ENCODE measurements around the gene TROAP.

TROAP gene

DNA sequence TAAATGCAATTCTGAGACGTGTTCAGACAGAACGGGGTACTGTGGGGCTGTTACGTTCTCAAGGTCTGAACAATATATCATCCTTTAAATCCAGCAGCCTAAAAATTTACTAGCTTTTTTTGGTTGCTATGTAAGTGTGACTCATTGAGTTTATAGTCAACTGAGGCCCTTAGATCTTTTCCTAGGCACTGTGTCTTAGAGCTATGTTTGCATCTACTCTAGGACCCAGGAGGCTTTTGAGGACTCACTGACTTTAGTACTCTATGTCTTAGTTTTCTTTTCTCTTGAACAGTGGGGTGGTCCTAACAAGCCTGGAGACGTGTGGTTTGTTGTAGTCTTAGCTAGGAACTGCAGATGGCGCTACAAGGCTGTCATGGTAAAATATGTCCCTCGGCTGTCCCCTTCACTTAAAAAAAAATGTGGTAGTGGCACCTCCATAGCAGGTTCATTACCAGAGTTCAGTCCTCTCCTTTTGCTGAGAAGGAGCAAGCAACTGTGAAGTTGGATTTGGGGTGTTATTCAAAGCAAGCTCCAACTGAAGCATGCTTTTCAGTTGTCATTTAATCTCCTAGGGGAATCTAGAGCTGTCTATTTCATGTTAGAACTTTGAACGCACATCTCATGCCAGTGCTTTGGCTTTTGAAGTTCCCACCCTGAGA, 35.6 kb downstream of the TROAP start:
- H3K4me3 ChIP-seq (ENCODE audit: low read length) = no peak overlapping the region
- no peak overlapping the region for H3K27ac ChIP-seq (ENCODE audit: low read depth, low read length)
- no peaks in the 10 kb centered on the region for H3K36me3 ChIP-seq (ENCODE audit: control insufficient read depth, low read length)
- H3K4me2 ChIP-seq (ENCODE audit: low read length) = no peak overlapping the region
- no peaks in the 10 kb centered on the region for H3K4me1 ChIP-seq (ENCODE audit: control insufficient read depth, low read length)
- TF ChIP-seq CTCF (IDR thresholded peaks at IDR 0.05; ENCODE audit: low read depth, low read length, poor library complexity, severe bottlenecking) = peak; percentile 83
- no peak for TF ChIP-seq EZH2phosphoT487 (IDR thresholded peaks at IDR 0.05; ENCODE audit: borderline replicate concordance, low read length)
- no peaks in the 10 kb centered on the region for H3K9me2 ChIP-seq (replicated peaks; ENCODE audit: control insufficient read depth, low read length)
- H3K9me3 ChIP-seq (ENCODE audit: control insufficient read depth, insufficient read depth, low read length) = no peaks in the 10 kb centered on the region
- H3K79me2 ChIP-seq (ENCODE audit: control insufficient read depth, low read length) = no peaks in the 10 kb centered on the region
- no peaks in the 10 kb centered on the region for H3F3A ChIP-seq (ENCODE audit: control insufficient read depth, insufficient read depth)
- H3K27me3 ChIP-seq (ENCODE audit: control insufficient read depth, low read length) = peaks cover 14% of the 10 kb centered on the region
- no peaks in the 10 kb centered on the region for H4K20me1 ChIP-seq (ENCODE audit: control insufficient read depth, insufficient read depth, low read depth, low read length)

DNA sequence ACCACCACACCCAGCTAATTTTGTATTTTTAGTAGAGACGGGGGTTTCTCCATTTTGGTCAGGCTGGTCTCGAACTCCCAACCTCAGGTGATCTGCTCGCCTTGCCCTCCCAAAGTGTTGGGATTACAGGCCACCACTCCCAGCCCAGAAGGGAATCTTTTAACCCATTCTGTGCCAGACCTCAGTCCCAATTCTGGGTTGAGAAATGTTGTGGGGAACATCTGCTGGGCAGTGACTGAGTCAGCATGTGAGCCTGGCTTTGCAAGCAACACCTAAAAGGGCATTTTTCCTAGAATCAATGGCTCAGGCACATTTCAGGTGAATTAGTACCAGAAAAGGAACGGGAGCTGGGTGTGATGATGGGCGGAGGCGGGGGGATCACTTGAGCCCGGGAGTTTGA, 36.6 kb downstream of the TROAP start:
- no peak for TF ChIP-seq EZH2phosphoT487 (IDR thresholded peaks at IDR 0.05; ENCODE audit: borderline replicate concordance, low read length)
- no peak for TF ChIP-seq CTCF (IDR thresholded peaks at IDR 0.05; ENCODE audit: low read depth, low read length, poor library complexity, severe bottlenecking)
- Histone ChIP-seq H3F3A (ENCODE audit: control insufficient read depth, insufficient read depth) (no peaks in the 10 kb centered on the region), H3K27ac (ENCODE audit: low read depth, low read length) (no peak overlapping the region), H3K79me2 (ENCODE audit: control insufficient read depth, low read length) (no peaks in the 10 kb centered on the region), H3K9me2 (replicated peaks; ENCODE audit: control insufficient read depth, low read length) (no peaks in the 10 kb centered on the region), H4K20me1 (ENCODE audit: control insufficient read depth, insufficient read depth, low read depth, low read length) (no peaks in the 10 kb centered on the region), H3K4me1 (ENCODE audit: control insufficient read depth, low read length) (no peaks in the 10 kb centered on the region), H3K9me3 (ENCODE audit: control insufficient read depth, insufficient read depth, low read length) (no peaks in the 10 kb centered on the region), H3K27me3 (ENCODE audit: control insufficient read depth, low read length) (peaks cover 8% of the 10 kb centered on the region), H3K4me3 (ENCODE audit: low read length) (no peak overlapping the region), H3K36me3 (ENCODE audit: control insufficient read depth, low read length) (no peaks in the 10 kb centered on the region), H3K4me2 (ENCODE audit: low read length) (no peak overlapping the region)

DNA sequence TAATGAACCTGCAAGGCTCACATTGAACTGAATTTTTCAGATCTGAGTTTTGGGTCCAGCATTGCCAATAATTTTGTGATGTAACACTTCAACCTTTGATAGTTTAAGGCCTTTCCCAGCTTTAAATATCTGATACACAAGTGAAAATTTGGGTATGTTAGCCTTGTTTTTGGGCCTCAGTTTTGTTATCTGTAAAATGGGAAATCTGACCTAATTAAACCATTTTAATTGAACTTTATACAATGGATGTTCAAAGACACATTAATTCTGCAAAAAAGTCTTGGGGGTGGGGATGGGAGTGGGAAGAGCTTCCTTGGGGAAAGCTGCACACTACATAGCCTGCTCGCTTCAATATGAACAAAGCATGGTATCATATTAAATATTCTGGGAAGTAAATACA, 39.0 kb downstream of the TROAP start:
- Histone ChIP-seq H3K79me2 (ENCODE audit: control insufficient read depth, low read length) (no peaks in the 10 kb centered on the region), H3K27me3 (ENCODE audit: control insufficient read depth, low read length) (peaks cover 2% of the 10 kb centered on the region; the same call in 1 of the 2 replicates), H3K27ac (ENCODE audit: low read depth, low read length) (no peak overlapping the region), H3K9me2 (replicated peaks; ENCODE audit: control insufficient read depth, low read length) (no peaks in the 10 kb centered on the region), H3K4me3 (ENCODE audit: low read length) (no peak overlapping the region), H3K4me1 (ENCODE audit: control insufficient read depth, low read length) (peaks cover 8% of the 10 kb centered on the region), H3F3A (ENCODE audit: control insufficient read depth, insufficient read depth) (no peaks in the 10 kb centered on the region), H3K36me3 (ENCODE audit: control insufficient read depth, low read length) (no peaks in the 10 kb centered on the region), H3K9me3 (ENCODE audit: control insufficient read depth, insufficient read depth, low read length) (no peaks in the 10 kb centered on the region), H3K4me2 (ENCODE audit: low read length) (no peak overlapping the region), H4K20me1 (ENCODE audit: control insufficient read depth, insufficient read depth, low read depth, low read length) (no peaks in the 10 kb centered on the region)
- no peak for TF ChIP-seq EZH2phosphoT487 (IDR thresholded peaks at IDR 0.05; ENCODE audit: borderline replicate concordance, low read length)
- TF ChIP-seq CTCF (IDR thresholded peaks at IDR 0.05; ENCODE audit: low read depth, low read length, poor library complexity, severe bottlenecking) = no peak

All from DOHH2 (cell line).